Thyroid gland (tissue), 4 donors: ENCODE measurements around the gene TIMP4. TPM values are rescaled to one million over a fixed set of nuclear protein-coding genes. Genes with fewer than 3 reads are reported as not detected.
A peak's percentile ranks its signal among the peaks of the same experiment; 100 is the strongest.

Experiments used
- DNase-seq, 2 donors: peaks; one replicate each; pipeline ENCODE4 v3.0.0-alpha.2; 2019
- H3K27ac ChIP-seq, 3 donors: fragments of 200-600 bp; sonication (generic); 1 replicate in 2 of 3; 2 replicates in 1 of 3; pipeline ENCODE4 v1.5.1; 2016 to 2019; ENCODE audit warnings: mild to moderate bottlenecking in 1 of 3, moderate library complexity in 1 of 3
- H3K27me3 ChIP-seq: fragments of 200-600 bp; sonication (generic); one replicate; pipeline ENCODE4 v1.5.1; 2019
- H3K36me3 ChIP-seq, 2 donors: fragments of 200-600 bp; sonication (generic); one replicate each; pipeline ENCODE4 v1.5.1; 2016 to 2019
- H3K4me1 ChIP-seq, 2 donors: fragments of 200-600 bp; sonication (generic); one replicate each; pipeline ENCODE4 v1.5.1; 2017 to 2019
- H3K4me3 ChIP-seq, 3 donors: fragments of 200-600 bp; sonication (generic); replicated peaks in 1 of 3; 1 replicate in 2 of 3; 2 replicates in 1 of 3; pipeline ENCODE4 v1.5.1; 2016; ENCODE audit warnings: mild to moderate bottlenecking in 1 of 3
- H3K9me3 ChIP-seq: fragments of 200-600 bp; sonication (generic); one replicate; pipeline ENCODE4 v1.5.1; 2017
- POLR2A ChIP-seq, 2 donors: fragments of 450-650 bp; IDR thresholded peaks; one replicate each; pipeline ENCODE4 v1.6.1; 2017; ENCODE audit warnings: antibody characterized with exemption in 2 of 2, mild to moderate bottlenecking in 2 of 2, moderate library complexity in 1 of 2
- WGBS, 2 donors: methylation state at CpG; one replicate each; pipeline ENCODE4 v1.1.5; 2017; 5-methylcytosine and 5-hydroxymethylcytosine counted together
- intact Hi-C: fragments of 100-400 bp; cut with DNase I; formaldehyde crosslinking; loops from one replicate; pipeline ENCODE4 v1.15.1; 2023
- total RNA-seq, 4 donors: library from RNA; depleted of rRNA; stranded (reverse); fragments of >200 nt; gene quantifications; one replicate each; pipeline ENCODE4 v1.2.3, GENCODE V29; 2016
- TF ChIP-seq, protein P1 (sequence below), 6 experiments: fragments of 200-600 bp in 3 of 6; fragments of 450-650 bp in 3 of 6; sonication (generic) in 3 of 6; IDR thresholded peaks; one replicate each; pipeline ENCODE4 v1.5.1; 2016 to 2019; ENCODE audit warnings: antibody characterized with exemption in 6 of 6, mild to moderate bottlenecking in 2 of 6, inconsistent platforms in 1 of 6, moderate library complexity in 1 of 6

The TIMP4 gene
- 10 to 100 TPM; 25.4 to 35.3 (median 32.6) TPM for total RNA-seq

GRCh38 chr3:12158387-12159226 lies at the start of gene TIMP4:
Gene TIMP4, minus strand, starts transcription at chr3:12158912. Its CDS starts 72 bp downstream, at chr3:12158840.
- 19 to 26% methylated on average over 12 to 17 of the region's 34 CpGs for WGBS, 2 donors
- Histone ChIP-seq H3K27me3 (no peaks in the 10 kb centered on the region), H3K4me3 (peak within 1 kb of the TSS in 1 of 3 donors; percentile 31), H3K4me1 (peaks cover 0 to 6% of the 10 kb centered on the region in 2 donors), H3K27ac (peak within 1 kb of the TSS in 2 of 3 donors; percentile 4 to 24), H3K9me3 (no peaks in the 10 kb centered on the region), H3K36me3 (no peaks in the 10 kb centered on the region)
- peak; percentile 24 to 29 for DNase-seq
- intact Hi-C loops, result no loop called here
- TF ChIP-seq POLR2A (IDR thresholded peaks at IDR 0.05), result no peak
- TF ChIP-seq, protein P1, sequence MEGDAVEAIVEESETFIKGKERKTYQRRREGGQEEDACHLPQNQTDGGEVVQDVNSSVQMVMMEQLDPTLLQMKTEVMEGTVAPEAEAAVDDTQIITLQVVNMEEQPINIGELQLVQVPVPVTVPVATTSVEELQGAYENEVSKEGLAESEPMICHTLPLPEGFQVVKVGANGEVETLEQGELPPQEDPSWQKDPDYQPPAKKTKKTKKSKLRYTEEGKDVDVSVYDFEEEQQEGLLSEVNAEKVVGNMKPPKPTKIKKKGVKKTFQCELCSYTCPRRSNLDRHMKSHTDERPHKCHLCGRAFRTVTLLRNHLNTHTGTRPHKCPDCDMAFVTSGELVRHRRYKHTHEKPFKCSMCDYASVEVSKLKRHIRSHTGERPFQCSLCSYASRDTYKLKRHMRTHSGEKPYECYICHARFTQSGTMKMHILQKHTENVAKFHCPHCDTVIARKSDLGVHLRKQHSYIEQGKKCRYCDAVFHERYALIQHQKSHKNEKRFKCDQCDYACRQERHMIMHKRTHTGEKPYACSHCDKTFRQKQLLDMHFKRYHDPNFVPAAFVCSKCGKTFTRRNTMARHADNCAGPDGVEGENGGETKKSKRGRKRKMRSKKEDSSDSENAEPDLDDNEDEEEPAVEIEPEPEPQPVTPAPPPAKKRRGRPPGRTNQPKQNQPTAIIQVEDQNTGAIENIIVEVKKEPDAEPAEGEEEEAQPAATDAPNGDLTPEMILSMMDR (IDR thresholded peaks at IDR 0.05), result no peak

DNA sequence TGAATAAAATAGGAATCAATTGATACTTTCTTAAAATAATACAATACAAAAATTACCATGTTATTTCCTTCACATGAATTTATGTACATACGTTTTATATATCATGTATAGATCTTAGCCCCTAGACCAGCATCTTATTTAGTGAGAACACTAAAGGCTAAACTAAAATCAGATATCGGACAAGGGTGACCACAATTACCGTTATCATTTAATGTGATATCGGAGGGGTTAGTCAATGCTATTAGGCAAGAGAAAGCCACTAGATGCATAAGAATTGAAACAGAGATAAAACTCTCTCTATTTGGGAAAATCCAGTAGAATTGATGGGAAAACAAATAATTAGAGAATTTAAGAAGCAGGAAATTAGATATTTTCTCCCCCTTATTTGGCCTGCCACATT lies 46.5 kb upstream of the TIMP4 start:
- no peak for DNase-seq
- intact Hi-C loops, result no loop called here
- H3K27me3 ChIP-seq, result no peaks in the 10 kb centered on the region
- TF ChIP-seq POLR2A (IDR thresholded peaks at IDR 0.05), result no peak
- TF ChIP-seq, protein P1 (IDR thresholded peaks at IDR 0.05), result no peak
- H3K4me1 ChIP-seq, result no peaks in the 10 kb centered on the region
- 95 to 98% methylated on average over 4 of the region's 4 CpGs for WGBS, 2 donors
- H3K4me3 ChIP-seq, result no peak overlapping the region
- no peaks in the 10 kb centered on the region for H3K9me3 ChIP-seq
- no peaks in the 10 kb centered on the region for H3K36me3 ChIP-seq
- H3K27ac ChIP-seq, result no peak overlapping the region

DNA sequence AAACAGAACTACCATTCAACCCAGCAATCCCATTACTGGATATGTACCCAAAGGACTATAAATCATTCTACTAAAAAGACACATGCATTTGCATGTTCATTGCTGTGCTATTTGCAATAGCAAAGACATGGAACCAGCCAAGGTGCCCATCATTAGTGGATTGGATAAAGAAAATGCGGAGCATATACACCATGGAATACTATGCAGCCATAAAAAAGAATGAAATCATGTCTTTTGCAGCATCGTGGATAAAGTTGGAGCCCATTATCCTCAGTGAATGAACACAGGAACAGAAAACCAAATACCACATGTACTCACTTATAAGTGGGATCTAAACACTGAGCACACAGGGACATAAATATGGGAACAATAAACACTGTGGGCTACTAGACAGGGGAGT lies 43.1 kb upstream of the TIMP4 start:
- H3K9me3 ChIP-seq, result no peaks in the 10 kb centered on the region
- no peaks in the 10 kb centered on the region for H3K27me3 ChIP-seq
- no peak overlapping the region for H3K4me3 ChIP-seq
- no peak for DNase-seq
- WGBS, 2 donors, result 78 to 86% methylated on average over 2 of the region's 2 CpGs
- intact Hi-C loops, result no loop called here
- H3K36me3 ChIP-seq, result no peaks in the 10 kb centered on the region
- no peaks in the 10 kb centered on the region for H3K4me1 ChIP-seq
- TF ChIP-seq, protein P1 (IDR thresholded peaks at IDR 0.05), result no peak
- no peak for TF ChIP-seq POLR2A (IDR thresholded peaks at IDR 0.05)
- H3K27ac ChIP-seq, result no peak overlapping the region

DNA sequence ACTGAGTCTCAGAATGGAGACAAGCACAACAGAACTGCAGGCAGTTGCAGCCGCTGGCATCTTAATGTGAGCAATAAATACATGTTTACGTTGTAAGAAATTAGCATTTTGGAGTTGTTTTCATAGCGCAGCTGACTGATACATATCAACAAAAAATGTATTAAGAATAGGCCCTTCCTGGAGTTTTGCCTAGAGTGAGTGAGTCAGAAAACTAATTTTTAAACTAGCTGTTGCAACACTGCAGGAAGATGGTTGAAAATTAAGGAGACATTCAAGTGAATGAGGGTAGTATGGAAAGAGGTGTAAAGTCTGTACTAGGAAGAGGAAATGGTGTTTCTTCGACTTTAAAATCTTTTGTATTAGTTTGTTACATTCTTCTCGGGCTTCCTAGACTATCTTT lies 39.6 kb upstream of the TIMP4 start:
- intact Hi-C loops, result no loop called here
- TF ChIP-seq, protein P1 (IDR thresholded peaks at IDR 0.05), result no peak
- no peak for TF ChIP-seq POLR2A (IDR thresholded peaks at IDR 0.05)
- H3K27me3 ChIP-seq, result no peaks in the 10 kb centered on the region
- WGBS, 2 donors, result 67 to 82% methylated on average over 5 of the region's 5 CpGs
- H3K36me3 ChIP-seq, result no peaks in the 10 kb centered on the region
- DNase-seq, result no peak
- no peak overlapping the region for H3K27ac ChIP-seq
- no peaks in the 10 kb centered on the region for H3K9me3 ChIP-seq
- H3K4me1 ChIP-seq, result peaks cover 18 to 19% of the 10 kb centered on the region in 2 donors
- H3K4me3 ChIP-seq, result no peak overlapping the region

DNA sequence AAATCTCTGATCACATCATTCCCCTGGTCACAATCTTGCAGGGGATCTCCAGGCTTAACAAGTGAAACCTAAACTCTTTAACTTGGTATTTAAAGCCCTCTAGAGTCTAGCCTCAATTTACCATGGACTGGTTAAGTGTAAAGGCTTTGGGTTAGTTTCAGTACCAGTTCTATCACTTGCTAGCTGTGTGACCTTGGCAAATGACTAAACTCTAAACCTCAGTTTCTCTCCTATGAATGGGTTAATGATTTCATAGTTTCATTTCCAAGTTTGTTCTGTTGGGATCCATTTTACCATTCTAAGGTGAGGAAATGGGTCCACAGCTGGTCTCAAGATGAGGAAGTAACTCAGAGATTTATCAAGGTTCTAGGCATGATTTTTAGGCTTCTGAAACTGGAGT lies 38.8 kb upstream of the TIMP4 start:
- Histone ChIP-seq H3K27me3 (no peaks in the 10 kb centered on the region), H3K4me1 (peaks cover 19 to 21% of the 10 kb centered on the region in 2 donors), H3K27ac (no peak overlapping the region), H3K36me3 (no peaks in the 10 kb centered on the region), H3K4me3 (no peak overlapping the region), H3K9me3 (no peaks in the 10 kb centered on the region)
- intact Hi-C loops, result no loop called here
- TF ChIP-seq, protein P1 (IDR thresholded peaks at IDR 0.05), result no peak
- TF ChIP-seq POLR2A (IDR thresholded peaks at IDR 0.05), result no peak
- DNase-seq, result no peak
